Neural cell (in vitro differentiated cells): ENCODE measurements around the gene NRCAM. TPM values are rescaled to one million over a fixed set of nuclear protein-coding genes. Genes with fewer than 3 reads are reported as not detected.

Experiments
- H2AFZ ChIP-seq: fragments of 200-600, 300-800 bp; sonication (generic), shearing (Covaris generic); 2 replicates; pipeline ENCODE4 v1.6.0; 2014; ENCODE audit warnings: low read depth, mild to moderate bottlenecking, antibody characterized with exemption, low read length, moderate library complexity
- H3F3A ChIP-seq: fragments of 200-600 bp; shearing (Covaris generic); 2 replicates; pipeline ENCODE4 v1.6.1; 2016; ENCODE audit warnings: mild to moderate bottlenecking, moderate library complexity, mixed read lengths, antibody characterized with exemption, low read length; ENCODE audit not compliant: insufficient read depth, poor library complexity, severe bottlenecking
- H3K27ac ChIP-seq: fragments of 200-600, 300-800 bp; sonication (generic), shearing (Covaris generic); 2 replicates; pipeline ENCODE4 v1.5.1; 2014; ENCODE audit warnings: mild to moderate bottlenecking, low read length, moderate library complexity
- H3K27me3 ChIP-seq: fragments of 300-800, 200-600 bp; sonication (generic), shearing (Covaris generic); 2 replicates; pipeline ENCODE4 v1.6.0; 2014; ENCODE audit warnings: mild to moderate bottlenecking, low read depth, low read length, moderate library complexity; ENCODE audit not compliant: insufficient read depth
- H3K36me3 ChIP-seq: fragments of 300-800, 200-600 bp; sonication (generic), shearing (Covaris generic); 2 replicates; pipeline ENCODE4 v1.5.1; 2014; ENCODE audit warnings: mild to moderate bottlenecking, antibody characterized with exemption, low read length, moderate library complexity; ENCODE audit not compliant: insufficient read depth
- H3K4me2 ChIP-seq: fragments of 300-800, 200-600 bp; sonication (generic), shearing (Covaris generic); 2 replicates; pipeline ENCODE4 v1.6.0; 2014; ENCODE audit warnings: mild to moderate bottlenecking, low read length
- H3K4me3 ChIP-seq: fragments of 300-800, 200-600 bp; sonication (generic), shearing (Covaris generic); 2 replicates; pipeline ENCODE4 v1.5.1; 2014; ENCODE audit warnings: mild to moderate bottlenecking, low read length, moderate library complexity
- H3K79me2 ChIP-seq: fragments of 200-600 bp; shearing (Covaris generic); replicated peaks from 2 replicates; pipeline ENCODE4 v1.6.0; 2014; ENCODE audit warnings: mild to moderate bottlenecking, low read length, moderate library complexity; ENCODE audit not compliant: insufficient read depth
- H3K9ac ChIP-seq: fragments of 300-800, 200-600 bp; sonication (generic), shearing (Covaris generic); 2 replicates; pipeline ENCODE4 v1.6.1; 2016; ENCODE audit warnings: mild to moderate bottlenecking, low read length, mixed read lengths
- H3K9me2 ChIP-seq: fragments of 200-600 bp; shearing (Covaris generic); 2 replicates; pipeline ENCODE4 v1.6.1; 2016; ENCODE audit warnings: mild to moderate bottlenecking, low read length, mixed read lengths; ENCODE audit not compliant: insufficient read depth
- H3K9me3 ChIP-seq: fragments of 200-600, 300-800 bp; sonication (generic), shearing (Covaris generic); 2 replicates; pipeline ENCODE4 v1.6.1; 2016; ENCODE audit warnings: mild to moderate bottlenecking, mixed run types, low read length, moderate library complexity, mixed read lengths
- H4K20me1 ChIP-seq: fragments of 200-600 bp; shearing (Covaris generic); 2 replicates; pipeline ENCODE4 v1.6.1; 2016; ENCODE audit warnings: mild to moderate bottlenecking, mixed run types; ENCODE audit not compliant: insufficient read depth
- CTCF ChIP-seq: fragments of 450-650 bp; IDR thresholded peaks from 2 replicates; pipeline ENCODE4 v1.5.1; 2014; ENCODE audit warnings: antibody characterized with exemption, mild to moderate bottlenecking, moderate library complexity; ENCODE audit not compliant: poor library complexity, severe bottlenecking
- EP300 ChIP-seq: fragments of 450-650 bp; conservative IDR thresholded peaks from 2 replicates; pipeline ENCODE4 v1.6.1; 2014; ENCODE audit warnings: antibody characterized with exemption, mild to moderate bottlenecking, moderate library complexity; ENCODE audit not compliant: poor library complexity, severe bottlenecking
- EZH2 ChIP-seq: fragments of 200-600, 300-800 bp; shearing (Covaris generic), sonication (generic); IDR thresholded peaks from 2 replicates; pipeline ENCODE4 v1.6.1; 2014; ENCODE audit warnings: antibody characterized with exemption, low read length, borderline replicate concordance, mild to moderate bottlenecking; ENCODE audit not compliant: insufficient read depth, poor library complexity, severe bottlenecking
- MXI1 ChIP-seq: fragments of 450-650 bp; conservative IDR thresholded peaks from 2 replicates; pipeline ENCODE4 v1.6.1; 2014; ENCODE audit warnings: antibody characterized with exemption, mild to moderate bottlenecking; ENCODE audit not compliant: poor library complexity, severe bottlenecking
- POLR2AphosphoS5 ChIP-seq: IDR thresholded peaks from 2 replicates; pipeline ENCODE4 v1.6.1; 2012
- RAD21 ChIP-seq: fragments of 450-650 bp; conservative IDR thresholded peaks from 2 replicates; pipeline ENCODE4 v1.6.1; 2014; ENCODE audit warnings: antibody characterized with exemption, mild to moderate bottlenecking, moderate library complexity
- SMC3 ChIP-seq: fragments of 450-650 bp; conservative IDR thresholded peaks from 2 replicates; pipeline ENCODE4 v1.6.1; 2014; ENCODE audit warnings: antibody characterized with exemption, mild to moderate bottlenecking, moderate library complexity; ENCODE audit not compliant: poor library complexity
- TAF1 ChIP-seq: IDR thresholded peaks from 2 replicates; pipeline ENCODE4 v1.6.1; 2012; ENCODE audit warnings: low read depth
- polyA plus RNA-seq: library from polyadenylated mRNA; depleted of rRNA; stranded (reverse); fragments of >200 nt; gene quantifications from 2 replicates; pipeline ENCODE4 v1.2.3, GENCODE V29; 2014
- TF ChIP-seq, protein P1 (sequence below): IDR thresholded peaks from 2 replicates; pipeline ENCODE4 v1.6.1; 2012; ENCODE audit warnings: borderline replicate concordance

Gene NRCAM
- polyA plus RNA-seq, 1 donor from 2014 or later = 90.9 TPM

- no peaks in the 10 kb centered on the region for H4K20me1 ChIP-seq
- TF ChIP-seq MXI1 (no peak), CTCF (no peak), TAF1 (no peak), SMC3 (no peak), EZH2 (no peak), EP300 (no peak), POLR2AphosphoS5 (no peak), RAD21 (no peak)
- TF ChIP-seq, protein P1, sequence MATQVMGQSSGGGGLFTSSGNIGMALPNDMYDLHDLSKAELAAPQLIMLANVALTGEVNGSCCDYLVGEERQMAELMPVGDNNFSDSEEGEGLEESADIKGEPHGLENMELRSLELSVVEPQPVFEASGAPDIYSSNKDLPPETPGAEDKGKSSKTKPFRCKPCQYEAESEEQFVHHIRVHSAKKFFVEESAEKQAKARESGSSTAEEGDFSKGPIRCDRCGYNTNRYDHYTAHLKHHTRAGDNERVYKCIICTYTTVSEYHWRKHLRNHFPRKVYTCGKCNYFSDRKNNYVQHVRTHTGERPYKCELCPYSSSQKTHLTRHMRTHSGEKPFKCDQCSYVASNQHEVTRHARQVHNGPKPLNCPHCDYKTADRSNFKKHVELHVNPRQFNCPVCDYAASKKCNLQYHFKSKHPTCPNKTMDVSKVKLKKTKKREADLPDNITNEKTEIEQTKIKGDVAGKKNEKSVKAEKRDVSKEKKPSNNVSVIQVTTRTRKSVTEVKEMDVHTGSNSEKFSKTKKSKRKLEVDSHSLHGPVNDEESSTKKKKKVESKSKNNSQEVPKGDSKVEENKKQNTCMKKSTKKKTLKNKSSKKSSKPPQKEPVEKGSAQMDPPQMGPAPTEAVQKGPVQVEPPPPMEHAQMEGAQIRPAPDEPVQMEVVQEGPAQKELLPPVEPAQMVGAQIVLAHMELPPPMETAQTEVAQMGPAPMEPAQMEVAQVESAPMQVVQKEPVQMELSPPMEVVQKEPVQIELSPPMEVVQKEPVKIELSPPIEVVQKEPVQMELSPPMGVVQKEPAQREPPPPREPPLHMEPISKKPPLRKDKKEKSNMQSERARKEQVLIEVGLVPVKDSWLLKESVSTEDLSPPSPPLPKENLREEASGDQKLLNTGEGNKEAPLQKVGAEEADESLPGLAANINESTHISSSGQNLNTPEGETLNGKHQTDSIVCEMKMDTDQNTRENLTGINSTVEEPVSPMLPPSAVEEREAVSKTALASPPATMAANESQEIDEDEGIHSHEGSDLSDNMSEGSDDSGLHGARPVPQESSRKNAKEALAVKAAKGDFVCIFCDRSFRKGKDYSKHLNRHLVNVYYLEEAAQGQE = no peak
- no peaks in the 10 kb centered on the region for H3F3A ChIP-seq
- no peaks in the 10 kb centered on the region for H3K27me3 ChIP-seq
- H2AFZ ChIP-seq = no peak overlapping the region
- no peaks in the 10 kb centered on the region for H3K36me3 ChIP-seq
- no peak overlapping the region for H3K4me3 ChIP-seq
- no peaks in the 10 kb centered on the region for H3K9me3 ChIP-seq
- H3K27ac ChIP-seq = no peak overlapping the region
- no peaks in the 10 kb centered on the region for H3K79me2 ChIP-seq
- H3K4me2 ChIP-seq = no peak overlapping the region
- H3K9me2 ChIP-seq = no peaks in the 10 kb centered on the region
- H3K9ac ChIP-seq = no peak overlapping the region
Observed at GRCh38 chr7:108461840-108462239, 5.6 kb upstream of the NRCAM start.

- no peaks in the 10 kb centered on the region for H3K36me3 ChIP-seq
- H3K4me2 ChIP-seq = no peak overlapping the region
- no peak for TF ChIP-seq CTCF
- no peak for TF ChIP-seq MXI1
- no peak for TF ChIP-seq EP300
- TF ChIP-seq SMC3 = no peak
- TF ChIP-seq EZH2 = no peak
- TF ChIP-seq TAF1 = no peak
- TF ChIP-seq, protein P1 = no peak
- no peak for TF ChIP-seq POLR2AphosphoS5
- TF ChIP-seq RAD21 = no peak
- H3K9me3 ChIP-seq = no peaks in the 10 kb centered on the region
- no peaks in the 10 kb centered on the region for H3K9me2 ChIP-seq
- H3K4me3 ChIP-seq = no peak overlapping the region
- H4K20me1 ChIP-seq = no peaks in the 10 kb centered on the region
- H3K79me2 ChIP-seq = no peaks in the 10 kb centered on the region
- H2AFZ ChIP-seq = no peak overlapping the region
- H3F3A ChIP-seq = no peaks in the 10 kb centered on the region
- no peak overlapping the region for H3K9ac ChIP-seq
- no peaks in the 10 kb centered on the region for H3K27me3 ChIP-seq
- H3K27ac ChIP-seq = no peak overlapping the region
Observed at GRCh38 chr7:108460964-108461363, 4.7 kb upstream of the NRCAM start.
